AG09319 (cell line): Measurements from ENCODE around the gene STARD9.

ENCODE experiments used
- DNase-seq: peaks from one replicate; pipeline ENCODE4 v3.0.0-alpha.2; 2010; ENCODE audit warnings: low read depth; ENCODE audit errors: extremely low read depth
- TF ChIP-seq, protein P1 (sequence below): IDR thresholded peaks from 2 replicates; pipeline ENCODE4 v1.5.1; 2011; ENCODE audit warnings: low read depth, mild to moderate bottlenecking, inconsistent platforms, low read length, moderate library complexity

Gene STARD9

DNA sequence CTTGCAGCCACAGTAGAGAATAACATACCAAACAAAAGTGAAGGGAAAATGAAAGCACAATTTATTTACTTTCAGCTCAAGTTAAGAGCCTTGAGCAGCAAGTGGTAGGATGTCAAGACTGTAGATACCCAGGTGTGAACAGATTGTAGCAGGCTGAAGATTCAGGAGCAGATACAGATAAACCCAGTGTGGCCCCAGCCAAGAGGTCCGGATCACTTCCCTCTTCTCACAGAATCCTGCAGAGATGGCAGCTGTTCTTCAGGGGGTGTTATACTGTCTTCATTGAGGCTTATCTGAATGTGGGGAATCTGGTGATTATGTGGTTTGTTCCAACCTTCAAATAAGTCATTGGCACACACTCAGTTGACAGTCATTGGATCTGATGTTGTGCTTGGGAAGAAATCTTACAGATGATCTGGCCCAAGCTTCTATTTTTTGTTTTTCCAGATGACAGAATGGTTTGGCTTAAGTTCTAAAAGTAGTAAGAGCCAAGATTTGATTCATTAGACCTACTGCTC is 2.2 kb downstream of the STARD9 start:
- DNase-seq: peak; percentile 63
- TF ChIP-seq, protein P1, sequence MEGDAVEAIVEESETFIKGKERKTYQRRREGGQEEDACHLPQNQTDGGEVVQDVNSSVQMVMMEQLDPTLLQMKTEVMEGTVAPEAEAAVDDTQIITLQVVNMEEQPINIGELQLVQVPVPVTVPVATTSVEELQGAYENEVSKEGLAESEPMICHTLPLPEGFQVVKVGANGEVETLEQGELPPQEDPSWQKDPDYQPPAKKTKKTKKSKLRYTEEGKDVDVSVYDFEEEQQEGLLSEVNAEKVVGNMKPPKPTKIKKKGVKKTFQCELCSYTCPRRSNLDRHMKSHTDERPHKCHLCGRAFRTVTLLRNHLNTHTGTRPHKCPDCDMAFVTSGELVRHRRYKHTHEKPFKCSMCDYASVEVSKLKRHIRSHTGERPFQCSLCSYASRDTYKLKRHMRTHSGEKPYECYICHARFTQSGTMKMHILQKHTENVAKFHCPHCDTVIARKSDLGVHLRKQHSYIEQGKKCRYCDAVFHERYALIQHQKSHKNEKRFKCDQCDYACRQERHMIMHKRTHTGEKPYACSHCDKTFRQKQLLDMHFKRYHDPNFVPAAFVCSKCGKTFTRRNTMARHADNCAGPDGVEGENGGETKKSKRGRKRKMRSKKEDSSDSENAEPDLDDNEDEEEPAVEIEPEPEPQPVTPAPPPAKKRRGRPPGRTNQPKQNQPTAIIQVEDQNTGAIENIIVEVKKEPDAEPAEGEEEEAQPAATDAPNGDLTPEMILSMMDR: no peak

GRCh38 chr15:42578984-42579537 is 3.7 kb downstream of the STARD9 start:
- TF ChIP-seq, protein P1: no peak
- DNase-seq: no peak

GRCh38 chr15:42581272-42581730 is 5.9 kb downstream of the STARD9 start:
- TF ChIP-seq, protein P1: no peak; the same call in 1 of the 2 replicates
- DNase-seq: no peak

- TF ChIP-seq, protein P1: no peak
- no peak for DNase-seq
These were observed 7.4 kb downstream of the STARD9 start for GRCh38 chr15:42582569-42583375.

DNA sequence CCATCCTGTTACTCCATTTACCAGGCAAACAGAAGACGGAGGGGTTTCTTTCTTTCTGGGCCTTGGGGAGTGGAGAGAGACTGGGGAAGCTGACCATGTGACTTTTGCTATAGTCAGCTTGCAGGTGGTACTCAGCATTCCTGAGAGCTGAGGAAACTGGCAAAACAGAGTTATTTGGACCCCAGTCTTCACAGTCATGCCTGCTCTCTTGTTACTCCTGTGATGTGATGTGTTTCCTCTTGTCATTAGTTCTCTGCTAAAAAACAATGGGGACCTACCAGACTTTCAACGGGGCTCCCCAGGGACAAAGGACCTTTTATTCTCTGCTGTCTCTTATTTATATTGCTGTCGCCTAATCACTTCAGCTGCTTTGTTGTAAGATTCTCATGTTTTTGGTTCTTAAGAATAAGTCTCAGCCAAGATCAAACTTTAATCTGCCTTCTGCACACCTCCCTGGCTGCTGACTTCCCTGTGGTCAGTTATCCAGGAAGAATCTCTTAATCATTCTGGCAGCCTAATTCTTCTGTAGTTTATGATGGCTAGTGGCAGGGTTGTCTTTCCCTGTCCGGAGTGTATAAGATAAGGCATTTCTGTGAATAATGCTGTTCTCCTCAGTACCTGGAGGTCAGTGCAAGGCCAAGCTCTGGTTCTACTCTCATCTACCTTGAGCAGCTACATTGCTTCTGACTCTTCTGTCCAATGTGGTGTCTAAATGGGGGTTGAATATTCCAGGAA is 8.8 kb downstream of the STARD9 start:
- TF ChIP-seq, protein P1: no peak
- DNase-seq: no peak

DNA sequence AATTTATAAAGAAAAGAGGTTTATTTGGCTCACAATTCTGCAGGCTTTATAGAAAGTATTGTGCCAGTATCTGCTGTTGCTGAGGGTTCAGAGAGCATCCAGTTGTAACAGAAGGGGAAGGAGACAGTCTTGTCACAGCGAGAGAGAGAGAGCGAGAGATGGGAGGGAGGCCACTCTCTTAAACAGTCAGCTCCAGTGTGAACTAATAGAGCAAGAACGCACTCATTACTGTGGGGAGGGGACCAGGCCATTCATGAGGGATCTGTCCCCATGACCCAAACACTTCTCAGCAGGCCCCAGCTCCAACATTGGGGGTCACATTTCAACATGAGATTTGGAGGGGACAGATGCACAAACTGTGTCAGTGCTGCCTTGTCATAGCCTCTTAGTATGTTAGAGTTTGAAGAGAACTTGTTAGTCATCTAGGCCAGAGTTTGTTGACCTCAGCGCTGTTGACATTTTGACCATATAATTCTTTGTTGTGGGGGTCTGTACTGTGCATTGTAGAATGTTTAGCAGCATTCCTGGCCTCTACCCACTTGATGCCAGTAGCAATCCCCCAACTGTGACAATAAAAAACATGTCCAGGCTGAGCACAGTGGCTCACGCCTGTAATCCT is 15.3 kb downstream of the STARD9 start:
- TF ChIP-seq, protein P1: no peak
- DNase-seq: no peak
